PFSK-1 (cell line): ENCODE results near the gene ATRIP.

ENCODE experiments used
- FOXP2 ChIP-seq: optimal IDR thresholded peaks from 2 replicates; pipeline ENCODE3; 2011; ENCODE audit warnings: borderline replicate concordance, control low read depth, inconsistent platforms; ENCODE audit not compliant: insufficient read depth; ENCODE audit errors: extremely low read length, extremely low read depth
- POLR2AphosphoS5 ChIP-seq: IDR thresholded peaks from 2 replicates; pipeline ENCODE4 v1.6.1; 2012; ENCODE audit warnings: low read depth, mild to moderate bottlenecking, control low read depth, low read length, moderate library complexity
- REST ChIP-seq, 2 experiments: IDR thresholded peaks; 2 replicates each; pipeline versions ENCODE4 v1.6.1 to v1.8.0; 2011 to 2012; ENCODE audit warnings: low read depth in 2 of 2, low read length in 2 of 2, control low read depth in 1 of 2, inconsistent platforms in 1 of 2, mild to moderate bottlenecking in 1 of 2, moderate library complexity in 1 of 2; ENCODE audit not compliant: insufficient read depth in 1 of 2
- SIN3A ChIP-seq: IDR thresholded peaks from 2 replicates; pipeline ENCODE4 v1.6.1; 2012; ENCODE audit warnings: mild to moderate bottlenecking, low read length, moderate library complexity, borderline replicate concordance; ENCODE audit not compliant: insufficient read depth
- TAF1 ChIP-seq: IDR thresholded peaks from 2 replicates; pipeline ENCODE4 v1.6.1; 2012; ENCODE audit warnings: low read length, control low read depth, borderline replicate concordance; ENCODE audit not compliant: insufficient read depth

Gene ATRIP

GRCh38 chr3:48505968-48506504 lies 59.5 kb downstream of the ATRIP start:
- TF ChIP-seq REST (IDR thresholded peaks at IDR 0.05; ENCODE audit: insufficient read depth in 1 of 2, low read depth in 2 of 2, low read length in 2 of 2) (no peak), POLR2AphosphoS5 (no peak), FOXP2 (no peak), SIN3A (no peak), TAF1 (no peak)

GRCh38 chr3:48507256-48508061 lies 60.9 kb downstream of the ATRIP start:
- no peak for TF ChIP-seq REST (IDR thresholded peaks at IDR 0.05; ENCODE audit: insufficient read depth in 1 of 2, low read depth in 2 of 2, low read length in 2 of 2)
- TF ChIP-seq TAF1, result no peak
- no peak for TF ChIP-seq POLR2AphosphoS5
- TF ChIP-seq SIN3A, result no peak
- TF ChIP-seq FOXP2, result no peak

- TF ChIP-seq FOXP2 (no peak), TAF1 (no peak), POLR2AphosphoS5 (no peak), SIN3A (no peak), REST (IDR thresholded peaks at IDR 0.05; ENCODE audit: insufficient read depth in 1 of 2, low read depth in 2 of 2, low read length in 2 of 2) (no peak)
Observed at GRCh38 chr3:48511551-48511950, 65.0 kb downstream of the ATRIP start.

GRCh38 chr3:48514431-48515227 lies 68.1 kb downstream of the ATRIP start:
- TF ChIP-seq TAF1 (no peak), POLR2AphosphoS5 (no peak), SIN3A (no peak), REST (IDR thresholded peaks at IDR 0.05; ENCODE audit: insufficient read depth in 1 of 2, low read depth in 2 of 2, low read length in 2 of 2) (no peak), FOXP2 (no peak)
